PC-9 (cell line): ENCODE data around the gene NLN.

Experiments
- EZH2 ChIP-seq: fragments of 200-600 bp; sonication (generic); IDR thresholded peaks from 2 replicates; pipeline ENCODE4 v1.8.0; 2017; ENCODE audit warnings: antibody characterized with exemption, low read depth
- TF ChIP-seq, protein P1 (sequence below): fragments of 200-600 bp; sonication (generic); conservative IDR thresholded peaks from 2 replicates; pipeline ENCODE4 v1.6.1; 2017; ENCODE audit warnings: mixed run types, antibody characterized with exemption, mild to moderate bottlenecking, moderate library complexity

DNA sequence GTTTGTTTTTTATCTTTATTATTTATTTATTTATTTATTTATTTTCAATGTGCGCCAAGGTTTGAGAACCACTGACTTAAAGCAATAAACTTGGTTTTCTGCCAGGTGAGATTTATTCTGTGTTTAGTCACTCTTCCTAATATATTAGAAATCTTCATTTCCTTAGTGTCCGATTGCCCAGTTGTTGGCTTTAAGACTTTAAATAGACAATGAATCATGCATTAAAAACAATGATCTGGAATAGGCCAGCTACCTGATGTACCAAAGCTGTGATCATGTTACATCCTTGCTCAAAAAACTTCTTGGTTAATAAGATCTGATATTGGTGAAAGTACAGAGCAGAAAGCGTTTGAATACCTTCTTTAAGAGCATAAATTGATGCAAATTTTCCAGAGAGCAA, 152.2 kb downstream of the NLN start:
- TF ChIP-seq, protein P1, sequence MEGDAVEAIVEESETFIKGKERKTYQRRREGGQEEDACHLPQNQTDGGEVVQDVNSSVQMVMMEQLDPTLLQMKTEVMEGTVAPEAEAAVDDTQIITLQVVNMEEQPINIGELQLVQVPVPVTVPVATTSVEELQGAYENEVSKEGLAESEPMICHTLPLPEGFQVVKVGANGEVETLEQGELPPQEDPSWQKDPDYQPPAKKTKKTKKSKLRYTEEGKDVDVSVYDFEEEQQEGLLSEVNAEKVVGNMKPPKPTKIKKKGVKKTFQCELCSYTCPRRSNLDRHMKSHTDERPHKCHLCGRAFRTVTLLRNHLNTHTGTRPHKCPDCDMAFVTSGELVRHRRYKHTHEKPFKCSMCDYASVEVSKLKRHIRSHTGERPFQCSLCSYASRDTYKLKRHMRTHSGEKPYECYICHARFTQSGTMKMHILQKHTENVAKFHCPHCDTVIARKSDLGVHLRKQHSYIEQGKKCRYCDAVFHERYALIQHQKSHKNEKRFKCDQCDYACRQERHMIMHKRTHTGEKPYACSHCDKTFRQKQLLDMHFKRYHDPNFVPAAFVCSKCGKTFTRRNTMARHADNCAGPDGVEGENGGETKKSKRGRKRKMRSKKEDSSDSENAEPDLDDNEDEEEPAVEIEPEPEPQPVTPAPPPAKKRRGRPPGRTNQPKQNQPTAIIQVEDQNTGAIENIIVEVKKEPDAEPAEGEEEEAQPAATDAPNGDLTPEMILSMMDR: no peak
- TF ChIP-seq EZH2: no peak
